IPS DF 4.7 (cell line): ENCODE data around the gene FANCC.

Experiments
- DNase-seq: peaks from one replicate; pipeline ENCODE4 v3.0.0-alpha.2; 2013; ENCODE audit warnings: low spot score; ENCODE audit errors: extremely low read depth

The FANCC gene

GRCh38 chr9:95127249-95128176 is 190.0 kb downstream of the FANCC start:
- DNase-seq, result no peak

GRCh38 chr9:95126739-95127138 is 190.8 kb downstream of the FANCC start:
- DNase-seq, result no peak

- DNase-seq, result no peak
These were observed 191.9 kb downstream of the FANCC start for GRCh38 chr9:95125652-95126051.

- DNase-seq, result no peak
These were observed 192.7 kb downstream of the FANCC start for GRCh38 chr9:95124582-95125367.

- DNase-seq, result no peak
These were observed 196.6 kb downstream of the FANCC start for GRCh38 chr9:95120781-95121370.

GRCh38 chr9:95118596-95118995 is 198.9 kb downstream of the FANCC start:
- no peak for DNase-seq

GRCh38 chr9:95116808-95117204 is 200.7 kb downstream of the FANCC start:
- DNase-seq, result no peak

- DNase-seq, result no peak
These were observed 201.3 kb downstream of the FANCC start for GRCh38 chr9:95116002-95116807.

- no peak for DNase-seq
These were observed 202.4 kb downstream of the FANCC start for GRCh38 chr9:95115104-95115503.

- no peak for DNase-seq
These were observed 204.9 kb downstream of the FANCC start for GRCh38 chr9:95112436-95113280.

GRCh38 chr9:95111716-95112115 is 205.8 kb downstream of the FANCC start:
- DNase-seq, result no peak

GRCh38 chr9:95110921-95111525 is 206.5 kb downstream of the FANCC start:
- no peak for DNase-seq

- DNase-seq, result no peak
These were observed 208.1 kb downstream of the FANCC start for GRCh38 chr9:95109456-95109855.

GRCh38 chr9:95108777-95109176 is 208.7 kb downstream of the FANCC start:
- DNase-seq, result no peak

- no peak for DNase-seq
These were observed 209.5 kb downstream of the FANCC start for GRCh38 chr9:95107976-95108375.

- DNase-seq, result no peak
These were observed 210.3 kb downstream of the FANCC start for GRCh38 chr9:95107001-95107749.

- no peak for DNase-seq
These were observed 211.8 kb downstream of the FANCC start for GRCh38 chr9:95105519-95106287.

- DNase-seq, result no peak
These were observed 212.5 kb downstream of the FANCC start for GRCh38 chr9:95104980-95105379.
